ENCODE measurements around the gene TERF2IP. TPM values are rescaled to one million over a fixed set of nuclear protein-coding genes. Genes with fewer than 3 reads are reported as not detected.

TERF2IP gene
- total RNA-seq, 1 experiment from 2014 or later = 45.3 TPM

- peaks cover 13% of the 10 kb centered on the region for H3K9me3 Mint-ChIP-seq (ENCODE audit: low read depth, unreplicated experiment)
- no peak for TF ChIP-seq CTCF (IDR thresholded peaks at IDR 0.05; ENCODE audit: unreplicated experiment)
- no peaks in the 10 kb centered on the region for H3K4me1 Mint-ChIP-seq (ENCODE audit: low read depth, unreplicated experiment)
- H3K27me3 Mint-ChIP-seq (ENCODE audit: unreplicated experiment) = no peaks in the 10 kb centered on the region
- no peak overlapping the region for H3K27ac Mint-ChIP-seq (ENCODE audit: unreplicated experiment)
- BruUV-seq (replicated peaks) = no TSS peak
- intact Hi-C loops (cut with micrococcal nuclease; ENCODE audit: unreplicated experiment) = no loop called here
- CTCF ChIA-PET = no interaction called here
- DNase-seq = no peak
- H3K4me3 Mint-ChIP-seq (ENCODE audit: low read depth, unreplicated experiment) = no peak overlapping the region
- no peaks in the 10 kb centered on the region for H3K36me3 Mint-ChIP-seq (ENCODE audit: insufficient read depth, unreplicated experiment)
These were observed 39.8 kb downstream of the TERF2IP start for GRCh38 chr16:75687361-75687760.

- peak; percentile 15 for TF ChIP-seq CTCF (IDR thresholded peaks at IDR 0.05; ENCODE audit: unreplicated experiment)
- no peak for DNase-seq
- no peaks in the 10 kb centered on the region for H3K9me3 Mint-ChIP-seq (ENCODE audit: low read depth, unreplicated experiment)
These were observed 48.1 kb downstream of the TERF2IP start for GRCh38 chr16:75695708-75696107.

GRCh38 chr16:75697571-75697970, 50.0 kb downstream of the TERF2IP start:
- Mint-ChIP-seq H3K4me1 (ENCODE audit: low read depth, unreplicated experiment) (no peaks in the 10 kb centered on the region), H3K4me3 (ENCODE audit: low read depth, unreplicated experiment) (no peak overlapping the region), H3K27me3 (ENCODE audit: unreplicated experiment) (no peaks in the 10 kb centered on the region), H3K27ac (ENCODE audit: unreplicated experiment) (no peak overlapping the region), H3K9me3 (ENCODE audit: low read depth, unreplicated experiment) (no peaks in the 10 kb centered on the region), H3K36me3 (ENCODE audit: insufficient read depth, unreplicated experiment) (no peaks in the 10 kb centered on the region)
- no peak for TF ChIP-seq CTCF (IDR thresholded peaks at IDR 0.05; ENCODE audit: unreplicated experiment)
- intact Hi-C loops (cut with micrococcal nuclease; ENCODE audit: unreplicated experiment) = no loop called here
- DNase-seq = no peak
- no TSS peak for BruUV-seq (replicated peaks)
- CTCF ChIA-PET = interaction anchor here (0.5 kb wide), 1 partner anchor 36 kb away, joined by 6 read pairs; no protein-coding TSS in a partner anchor

More at GRCh38 chr16:75695708-75696107, 48.1 kb downstream of the TERF2IP start:
- Mint-ChIP-seq H3K36me3 (ENCODE audit: insufficient read depth, unreplicated experiment) (no peaks in the 10 kb centered on the region), H3K4me1 (ENCODE audit: low read depth, unreplicated experiment) (no peaks in the 10 kb centered on the region), H3K4me3 (ENCODE audit: low read depth, unreplicated experiment) (no peak overlapping the region), H3K27ac (ENCODE audit: unreplicated experiment) (no peak overlapping the region), H3K27me3 (ENCODE audit: unreplicated experiment) (no peaks in the 10 kb centered on the region)
- CTCF ChIA-PET = no interaction called here
- intact Hi-C loops (cut with micrococcal nuclease; ENCODE audit: unreplicated experiment) = no loop called here
- no TSS peak for BruUV-seq (replicated peaks)

GRCh38 chr16:75701361-75701760, 53.8 kb downstream of the TERF2IP start, which contains the start of gene DUXB:
Gene DUXB, minus strand, starts transcription at chr16:75701461. Its CDS starts 43 bp downstream, at chr16:75701418.
- Mint-ChIP-seq H3K4me3 (ENCODE audit: low read depth, unreplicated experiment) (no peak within 1 kb of the TSS), H3K27ac (ENCODE audit: unreplicated experiment) (no peak within 1 kb of the TSS), H3K27me3 (ENCODE audit: unreplicated experiment) (peaks cover 16% of the 10 kb centered on the region), H3K36me3 (ENCODE audit: insufficient read depth, unreplicated experiment) (no peaks in the 10 kb centered on the region), H3K4me1 (ENCODE audit: low read depth, unreplicated experiment) (no peaks in the 10 kb centered on the region), H3K9me3 (ENCODE audit: low read depth, unreplicated experiment) (no peaks in the 10 kb centered on the region)
- intact Hi-C loops (cut with micrococcal nuclease; ENCODE audit: unreplicated experiment) = no loop called here
- BruUV-seq (replicated peaks) = no TSS peak
- TF ChIP-seq CTCF (IDR thresholded peaks at IDR 0.05; ENCODE audit: unreplicated experiment) = no peak
- DNase-seq = no peak
- CTCF ChIA-PET = interaction anchor here (0.7 kb wide), 1 partner anchor 135 kb away, joined by 4 read pairs; the partner anchor contains the start of gene GABARAPL2
